ENCODE results near the gene FFAR1. TPM values are rescaled to one million over a fixed set of nuclear protein-coding genes. Genes with fewer than 3 reads are reported as not detected.

Gene FFAR1, protein sequence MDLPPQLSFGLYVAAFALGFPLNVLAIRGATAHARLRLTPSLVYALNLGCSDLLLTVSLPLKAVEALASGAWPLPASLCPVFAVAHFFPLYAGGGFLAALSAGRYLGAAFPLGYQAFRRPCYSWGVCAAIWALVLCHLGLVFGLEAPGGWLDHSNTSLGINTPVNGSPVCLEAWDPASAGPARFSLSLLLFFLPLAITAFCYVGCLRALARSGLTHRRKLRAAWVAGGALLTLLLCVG (N-terminal part only)
- total RNA-seq (2022) (not detected in 2 replicates), Bru-seq, nascent RNA (not detected), BruChase-seq, experiment 1, labeled RNA remaining after a 2-hour chase (not detected), BruChase-seq, experiment 2, labeled RNA remaining after a 6-hour chase (percentile 25 among the genes with signal in this experiment)
- long read RNA-seq = 0 reads

- Mint-ChIP-seq H3K27me3 (ENCODE audit: insufficient read depth, unreplicated experiment) (peaks cover 3% of the 10 kb centered on the region), H3K9me3 (ENCODE audit: unreplicated experiment) (no peaks in the 10 kb centered on the region), H3K4me1 (ENCODE audit: low read depth, unreplicated experiment) (no peaks in the 10 kb centered on the region), H3K27ac (ENCODE audit: unreplicated experiment) (no peak within 1 kb of the TSS), H3K4me3 (ENCODE audit: unreplicated experiment) (no peak within 1 kb of the TSS), H3K36me3 (ENCODE audit: insufficient read depth, unreplicated experiment) (no peaks in the 10 kb centered on the region)
- intact Hi-C loops (cut with micrococcal nuclease; ENCODE audit: unreplicated experiment) = no loop called here
- H3K36me3 ChIP-seq (ENCODE audit: control insufficient read depth, insufficient read depth, low read length) = no peaks in the 10 kb centered on the region
- H3K4me1 ChIP-seq = no peaks in the 10 kb centered on the region; the same call in 1 of the 2 replicates
- ChIA-PET POLR2A (no interaction called here), CTCF (interaction anchor here (1.3 kb wide), 1 partner anchor 148 kb away, joined by 3 read pairs; no protein-coding TSS in a partner anchor)
- no peak within 1 kb of the TSS for H3K4me3 ChIP-seq (ENCODE audit: low read depth, low read length)
- BruUV-seq (replicated peaks) = no TSS peak
- no peaks in the 10 kb centered on the region for H3K27me3 ChIP-seq (replicated peaks; ENCODE audit: control insufficient read depth, insufficient read depth, low read length)
- no peak for TF ChIP-seq CTCF (IDR thresholded peaks at IDR 0.05; ENCODE audit: insufficient read depth in 1 of 2, low read depth in 1 of 2, low read length in 1 of 2, severe bottlenecking in 1 of 2, unreplicated experiment in 1 of 2)
- H3K9me3 ChIP-seq = no peaks in the 10 kb centered on the region
- DNase-seq = peak in 1 of 2 experiments; percentile 17
Observed at GRCh38 chr19:35347171-35347929, at the start of gene FFAR1. Gene FFAR1, plus strand, starts transcription at chr19:35347902. Its CDS starts 3,650 bp downstream, at chr19:35351552.

DNA sequence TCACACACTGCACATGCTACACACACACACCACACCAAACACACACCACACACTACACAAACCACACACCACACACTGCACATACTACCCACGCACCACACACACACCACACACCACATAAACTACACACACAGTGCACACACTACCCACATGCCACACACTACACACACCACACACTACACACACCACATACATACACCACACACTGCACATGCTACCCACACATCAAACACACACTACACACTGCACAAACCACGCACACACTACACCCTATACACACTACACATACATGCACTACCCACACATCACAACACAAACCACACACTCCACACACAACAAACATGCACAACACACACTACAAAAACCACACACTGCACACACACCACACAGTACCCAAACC lies 49.8 kb upstream of the FFAR1 start:
- no peak for TF ChIP-seq CTCF (IDR thresholded peaks at IDR 0.05; ENCODE audit: insufficient read depth in 1 of 2, low read depth in 1 of 2, low read length in 1 of 2, severe bottlenecking in 1 of 2, unreplicated experiment in 1 of 2)

DNA sequence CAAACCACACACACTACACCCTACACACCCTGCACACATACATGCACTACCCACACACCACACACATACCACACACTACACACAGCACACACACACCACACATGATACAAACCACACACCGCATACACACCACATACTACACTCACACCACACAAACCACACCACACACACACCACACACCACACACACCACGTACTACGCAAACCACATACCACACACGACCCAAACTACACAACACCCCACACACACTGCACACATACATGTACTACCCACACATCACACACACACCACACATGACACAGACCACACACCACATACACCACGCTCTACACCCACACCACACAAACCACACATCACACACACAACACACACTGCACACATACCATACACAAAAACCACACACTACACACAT lies 49.1 kb upstream of the FFAR1 start:
- no peak for TF ChIP-seq CTCF (IDR thresholded peaks at IDR 0.05; ENCODE audit: insufficient read depth in 1 of 2, low read depth in 1 of 2, low read length in 1 of 2, severe bottlenecking in 1 of 2, unreplicated experiment in 1 of 2)
- H3K27me3 Mint-ChIP-seq (ENCODE audit: insufficient read depth, unreplicated experiment) = peaks cover 2% of the 10 kb centered on the region
- POLR2A ChIA-PET = no interaction called here
- DNase-seq = no peak
- CTCF ChIA-PET = no interaction called here
- H3K9me3 ChIP-seq = no peaks in the 10 kb centered on the region
- H3K36me3 Mint-ChIP-seq (ENCODE audit: insufficient read depth, unreplicated experiment) = no peaks in the 10 kb centered on the region
- peaks cover 4% of the 10 kb centered on the region; the same call in 1 of the 2 replicates for H3K4me1 ChIP-seq
- no peak overlapping the region for H3K27ac Mint-ChIP-seq (ENCODE audit: unreplicated experiment)
- no peak overlapping the region for H3K4me3 ChIP-seq (ENCODE audit: low read depth, low read length)
- no peaks in the 10 kb centered on the region for H3K36me3 ChIP-seq (ENCODE audit: control insufficient read depth, insufficient read depth, low read length)
- no peak overlapping the region for H3K4me3 Mint-ChIP-seq (ENCODE audit: unreplicated experiment)
- H3K4me1 Mint-ChIP-seq (ENCODE audit: low read depth, unreplicated experiment) = no peaks in the 10 kb centered on the region
- H3K9me3 Mint-ChIP-seq (ENCODE audit: unreplicated experiment) = no peaks in the 10 kb centered on the region
- no TSS peak for BruUV-seq (replicated peaks)
- intact Hi-C loops (cut with micrococcal nuclease; ENCODE audit: unreplicated experiment) = no loop called here
- no peaks in the 10 kb centered on the region for H3K27me3 ChIP-seq (replicated peaks; ENCODE audit: control insufficient read depth, insufficient read depth, low read length)

More for the DNA sequence above, 49.8 kb upstream of the FFAR1 start:
- Mint-ChIP-seq H3K27ac (ENCODE audit: unreplicated experiment) (no peak overlapping the region), H3K9me3 (ENCODE audit: unreplicated experiment) (no peaks in the 10 kb centered on the region), H3K4me3 (ENCODE audit: unreplicated experiment) (no peak overlapping the region), H3K4me1 (ENCODE audit: low read depth, unreplicated experiment) (no peaks in the 10 kb centered on the region), H3K36me3 (ENCODE audit: insufficient read depth, unreplicated experiment) (no peaks in the 10 kb centered on the region), H3K27me3 (ENCODE audit: insufficient read depth, unreplicated experiment) (peaks cover 4% of the 10 kb centered on the region)
- no peaks in the 10 kb centered on the region for H3K36me3 ChIP-seq (ENCODE audit: control insufficient read depth, insufficient read depth, low read length)
- no peaks in the 10 kb centered on the region for H3K9me3 ChIP-seq
- no TSS peak for BruUV-seq (replicated peaks)
- peaks cover 4% of the 10 kb centered on the region; the same call in 1 of the 2 replicates for H3K4me1 ChIP-seq
- ChIA-PET CTCF (no interaction called here), POLR2A (no interaction called here)
- H3K27me3 ChIP-seq (replicated peaks; ENCODE audit: control insufficient read depth, insufficient read depth, low read length) = no peaks in the 10 kb centered on the region
- H3K4me3 ChIP-seq (ENCODE audit: low read depth, low read length) = no peak overlapping the region
- intact Hi-C loops (cut with micrococcal nuclease; ENCODE audit: unreplicated experiment) = no loop called here
- no peak for DNase-seq

All from Caco-2 (cell line).